GM12872 (cell line): ENCODE results near the gene LDHAL6B.

ENCODE experiments used
- CTCF ChIP-seq: IDR thresholded peaks from 3 replicates; pipeline ENCODE4 v1.5.1; 2011; ENCODE audit warnings: low read depth, mild to moderate bottlenecking, low read length, moderate library complexity; ENCODE audit not compliant: insufficient read depth

Gene LDHAL6B

GRCh38 chr15:59223736-59224135, 17.1 kb downstream of the LDHAL6B start:
- TF ChIP-seq CTCF, result no peak

GRCh38 chr15:59224474-59224873, 17.8 kb downstream of the LDHAL6B start:
- no peak for TF ChIP-seq CTCF

- TF ChIP-seq CTCF, result no peak
Observed at GRCh38 chr15:59227021-59227420, 20.4 kb downstream of the LDHAL6B start.

GRCh38 chr15:59229015-59229414, 22.4 kb downstream of the LDHAL6B start:
- no peak for TF ChIP-seq CTCF

GRCh38 chr15:59229453-59229852, 22.8 kb downstream of the LDHAL6B start:
- TF ChIP-seq CTCF, result no peak

GRCh38 chr15:59230531-59231055, 23.9 kb downstream of the LDHAL6B start:
- no peak for TF ChIP-seq CTCF

GRCh38 chr15:59232476-59232875, 25.8 kb downstream of the LDHAL6B start:
- no peak for TF ChIP-seq CTCF
